ENCODE results near the gene BAIAP2. TPM values are rescaled to one million over a fixed set of nuclear protein-coding genes. Genes with fewer than 3 reads are reported as not detected.

BAIAP2 gene
- total RNA-seq, 1 experiment from 2014 or later = 14.9 TPM

DNA sequence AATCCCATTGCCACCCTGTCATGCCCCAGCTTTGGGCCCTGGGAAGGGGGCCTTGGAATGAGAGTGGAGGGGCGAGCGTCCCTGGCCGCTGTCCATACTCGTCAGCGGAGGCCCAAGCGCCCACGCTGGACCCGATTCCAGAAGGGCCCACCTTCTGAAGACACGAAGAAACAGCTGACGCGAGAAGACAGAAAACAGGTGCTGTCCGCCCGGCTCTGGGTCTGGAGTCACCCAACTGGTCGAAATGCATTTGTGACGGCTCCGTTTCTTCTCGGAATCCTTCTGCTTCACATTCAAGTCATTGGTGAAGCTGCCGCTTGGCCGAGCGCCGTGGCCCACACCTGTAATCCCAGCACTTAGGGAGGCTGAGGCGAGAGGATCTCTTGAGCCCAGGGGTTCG lies 77.5 kb downstream of the BAIAP2 start:
- Histone ChIP-seq H3K36me3 (replicated peaks; ENCODE audit: control insufficient read depth, insufficient read depth, low read length) (no peaks in the 10 kb centered on the region), H3K4me3 (ENCODE audit: insufficient read depth, low read depth, low read length) (no peak overlapping the region)
- no peak for DNase-seq

GRCh38 chr17:81113158-81113724 lies 78.3 kb downstream of the BAIAP2 start:
- no peak for DNase-seq
- no peak overlapping the region for H3K4me3 ChIP-seq (ENCODE audit: insufficient read depth, low read depth, low read length)
- no peaks in the 10 kb centered on the region for H3K36me3 ChIP-seq (replicated peaks; ENCODE audit: control insufficient read depth, insufficient read depth, low read length)
- H3K27me3 ChIP-seq (ENCODE audit: control insufficient read depth, insufficient read depth, low read length) = no peaks in the 10 kb centered on the region

More for the DNA sequence above, 77.5 kb downstream of the BAIAP2 start:
- H3K27me3 ChIP-seq (ENCODE audit: control insufficient read depth, insufficient read depth, low read length) = no peaks in the 10 kb centered on the region

GRCh38 chr17:81114351-81115093 lies 79.6 kb downstream of the BAIAP2 start:
- Histone ChIP-seq H3K27me3 (ENCODE audit: control insufficient read depth, insufficient read depth, low read length) (no peaks in the 10 kb centered on the region), H3K4me3 (ENCODE audit: insufficient read depth, low read depth, low read length) (no peak overlapping the region), H3K36me3 (replicated peaks; ENCODE audit: control insufficient read depth, insufficient read depth, low read length) (no peaks in the 10 kb centered on the region)
- DNase-seq = no peak

GRCh38 chr17:81115219-81115618 lies 80.3 kb downstream of the BAIAP2 start:
- H3K27me3 ChIP-seq (ENCODE audit: control insufficient read depth, insufficient read depth, low read length) = no peaks in the 10 kb centered on the region
- no peaks in the 10 kb centered on the region for H3K36me3 ChIP-seq (replicated peaks; ENCODE audit: control insufficient read depth, insufficient read depth, low read length)
- no peak overlapping the region for H3K4me3 ChIP-seq (ENCODE audit: insufficient read depth, low read depth, low read length)
- no peak for DNase-seq

- DNase-seq = peak; percentile 67
- no peak overlapping the region for H3K4me3 ChIP-seq (ENCODE audit: insufficient read depth, low read depth, low read length)
- H3K36me3 ChIP-seq (replicated peaks; ENCODE audit: control insufficient read depth, insufficient read depth, low read length) = no peaks in the 10 kb centered on the region
- H3K27me3 ChIP-seq (ENCODE audit: control insufficient read depth, insufficient read depth, low read length) = no peaks in the 10 kb centered on the region
Measured at GRCh38 chr17:81115749-81116464, 81.0 kb downstream of the BAIAP2 start.

DNA sequence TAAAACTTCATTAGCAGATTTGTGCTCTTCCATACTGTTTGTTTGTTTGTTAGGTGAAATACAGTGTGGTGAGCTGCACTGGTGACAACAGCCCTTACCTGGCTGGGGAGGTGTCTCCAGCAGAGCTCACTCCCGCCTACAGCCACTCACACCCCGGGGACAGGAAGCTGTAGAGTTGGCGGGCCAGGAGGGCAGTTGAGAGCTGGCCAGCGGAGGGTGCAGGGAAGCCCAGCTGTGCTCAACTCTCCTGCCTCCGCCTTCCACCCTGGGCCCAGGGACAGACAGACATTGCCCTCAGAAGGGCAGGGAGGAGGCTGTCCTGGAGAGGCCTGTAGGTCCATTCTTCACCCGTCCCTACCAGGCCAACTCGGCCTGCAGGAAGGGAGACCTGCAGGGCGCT lies 81.8 kb downstream of the BAIAP2 start:
- peak; percentile 69 for DNase-seq
- Histone ChIP-seq H3K4me3 (ENCODE audit: insufficient read depth, low read depth, low read length) (no peak overlapping the region), H3K36me3 (replicated peaks; ENCODE audit: control insufficient read depth, insufficient read depth, low read length) (no peaks in the 10 kb centered on the region), H3K27me3 (ENCODE audit: control insufficient read depth, insufficient read depth, low read length) (no peaks in the 10 kb centered on the region)

DNA sequence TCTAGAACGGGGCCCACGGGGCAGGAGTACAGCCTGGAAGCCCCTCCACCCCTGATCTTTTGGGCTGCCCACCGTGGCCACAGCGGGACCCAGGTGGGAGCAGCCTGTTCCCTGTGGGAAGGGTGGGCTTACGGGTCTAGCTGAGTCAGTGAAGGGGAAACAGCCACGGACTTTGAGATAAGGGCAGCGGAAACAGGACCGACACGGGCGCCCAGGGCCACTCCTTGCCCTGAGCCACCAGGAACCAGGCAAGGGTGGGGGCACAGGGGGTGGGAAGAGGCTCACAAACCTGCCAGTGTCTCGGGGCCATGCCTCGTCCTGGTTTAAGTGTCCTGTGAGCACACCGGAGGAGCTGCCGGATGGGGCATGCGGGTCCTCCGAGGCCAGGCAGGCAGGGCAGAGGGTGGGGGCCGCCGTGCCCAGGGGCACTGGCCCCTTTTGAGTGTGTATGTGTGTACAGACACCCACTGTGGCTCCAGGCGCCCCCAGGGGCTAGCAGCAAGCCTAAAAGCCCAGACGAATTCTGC lies 82.8 kb downstream of the BAIAP2 start:
- H3K36me3 ChIP-seq (replicated peaks; ENCODE audit: control insufficient read depth, insufficient read depth, low read length) = no peaks in the 10 kb centered on the region
- DNase-seq = no peak
- H3K4me3 ChIP-seq (ENCODE audit: insufficient read depth, low read depth, low read length) = no peak overlapping the region
- H3K27me3 ChIP-seq (ENCODE audit: control insufficient read depth, insufficient read depth, low read length) = no peaks in the 10 kb centered on the region

DNA sequence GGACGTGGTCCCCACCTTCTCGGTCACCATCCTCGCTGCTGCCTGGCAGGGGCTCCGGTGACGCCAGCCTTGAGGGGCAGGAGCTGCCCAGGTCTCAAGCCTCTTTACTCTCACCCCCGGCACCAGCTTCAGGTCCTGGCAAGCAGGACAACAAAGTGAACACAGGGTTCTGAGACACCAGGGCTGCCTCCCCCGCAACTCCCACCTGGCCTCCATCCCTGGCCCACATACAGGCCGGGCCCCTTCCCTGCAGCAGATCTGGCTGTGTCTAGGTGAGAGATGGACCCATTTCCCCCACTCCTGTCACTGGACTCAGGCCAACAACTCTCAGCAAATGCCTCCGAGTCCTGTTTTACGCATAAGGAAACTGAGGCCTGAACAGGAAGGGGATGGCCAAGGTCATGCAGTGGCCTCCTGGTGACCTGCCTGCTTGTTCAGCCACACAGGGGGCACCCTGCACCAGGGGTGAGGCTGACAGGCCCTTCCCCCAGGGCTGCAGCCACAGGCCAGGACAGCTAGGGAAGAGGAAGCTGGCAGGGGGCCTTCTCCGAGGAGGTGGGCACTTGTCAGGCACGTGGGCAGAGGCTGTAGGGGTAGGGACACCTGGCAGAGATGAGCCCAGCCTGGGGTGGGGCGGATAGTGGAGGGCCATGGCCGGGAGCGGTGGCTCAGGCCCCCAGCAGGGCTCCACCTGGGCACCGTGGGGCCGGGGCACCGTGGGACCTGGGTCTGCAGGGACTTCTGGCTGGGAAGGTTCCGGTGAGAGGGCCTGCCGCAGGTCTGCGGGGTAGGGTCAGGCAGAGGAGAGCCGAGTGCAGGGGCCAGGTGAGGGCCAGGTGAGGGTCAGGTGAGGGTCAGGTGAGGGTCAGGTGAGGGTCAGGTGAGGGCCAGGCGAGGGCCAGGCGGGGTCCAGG lies 83.6 kb downstream of the BAIAP2 start:
- peak; percentile 90 for DNase-seq
- Histone ChIP-seq H3K4me3 (ENCODE audit: insufficient read depth, low read depth, low read length) (peak overlapping the region; percentile 63), H3K36me3 (replicated peaks; ENCODE audit: control insufficient read depth, insufficient read depth, low read length) (no peaks in the 10 kb centered on the region), H3K27me3 (ENCODE audit: control insufficient read depth, insufficient read depth, low read length) (no peaks in the 10 kb centered on the region)

DNA sequence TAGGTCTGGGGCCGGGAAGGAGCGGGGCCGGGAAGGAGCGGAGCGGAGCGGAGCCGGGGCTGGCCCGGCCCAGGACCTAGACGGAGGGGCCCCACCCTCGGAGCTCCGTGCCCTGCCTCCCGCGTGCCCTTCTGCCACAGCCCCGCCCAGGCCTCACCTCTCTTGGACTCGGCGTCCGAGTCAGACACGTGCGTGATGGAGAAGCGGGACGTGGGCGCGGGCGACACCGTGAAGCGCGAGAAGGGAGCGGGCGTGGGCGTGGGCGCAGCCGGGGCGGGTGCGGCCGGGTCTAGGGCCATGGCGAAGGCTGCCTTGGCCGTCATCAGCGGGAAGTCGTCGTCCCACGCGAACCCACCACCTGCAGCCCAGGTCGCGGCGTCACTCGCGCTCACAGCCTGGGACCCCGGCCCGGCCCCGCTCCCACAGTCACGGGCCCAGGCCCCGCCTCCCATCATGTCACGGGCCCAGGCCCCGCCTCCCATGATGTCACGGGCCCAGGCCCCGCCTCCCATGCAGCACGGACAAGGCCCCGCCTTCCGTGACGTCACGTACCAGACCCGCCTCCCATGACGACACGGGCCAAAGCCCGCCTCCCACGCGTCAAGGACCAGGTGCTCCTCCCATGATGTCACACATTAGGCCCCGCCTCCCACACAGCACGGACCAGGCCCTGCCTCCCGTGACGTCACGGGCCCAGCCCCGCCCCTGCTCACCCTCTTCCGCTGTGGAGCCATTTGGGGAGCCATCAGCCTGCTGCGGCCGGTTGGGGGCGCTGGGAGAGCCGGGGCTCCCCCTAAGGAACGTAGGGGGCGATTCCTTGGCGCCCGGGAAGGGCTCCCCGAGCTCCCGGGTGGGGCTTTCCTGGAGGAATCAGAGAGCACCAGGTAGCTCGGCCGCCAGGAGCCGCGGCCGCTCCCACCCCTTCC lies 84.5 kb downstream of the BAIAP2 start:
- peak; percentile 100 for DNase-seq
- Histone ChIP-seq H3K36me3 (replicated peaks; ENCODE audit: control insufficient read depth, insufficient read depth, low read length) (no peaks in the 10 kb centered on the region), H3K27me3 (ENCODE audit: control insufficient read depth, insufficient read depth, low read length) (no peaks in the 10 kb centered on the region)

DNA sequence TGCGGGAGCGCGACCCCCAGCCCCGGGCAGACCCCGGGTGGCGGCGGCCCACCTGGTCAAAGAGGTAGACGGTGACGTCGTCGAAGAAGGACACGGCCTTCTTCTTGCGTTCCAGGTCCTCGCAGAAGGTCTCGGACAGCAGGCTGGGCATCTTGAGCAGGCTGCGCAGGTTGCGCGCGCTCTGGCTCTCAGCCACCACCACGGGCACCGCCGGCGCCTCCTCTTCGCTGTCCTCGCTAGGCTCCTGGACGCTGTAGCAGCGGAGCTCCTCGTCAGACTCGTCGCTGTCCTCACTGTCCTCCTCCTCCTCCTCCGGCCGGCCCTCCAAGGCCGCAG lies 85.2 kb downstream of the BAIAP2 start:
- Histone ChIP-seq H3K27me3 (ENCODE audit: control insufficient read depth, insufficient read depth, low read length) (no peaks in the 10 kb centered on the region), H3K4me3 (ENCODE audit: insufficient read depth, low read depth, low read length) (no peak overlapping the region), H3K36me3 (replicated peaks; ENCODE audit: control insufficient read depth, insufficient read depth, low read length) (no peaks in the 10 kb centered on the region)
- no peak for DNase-seq

More for the DNA sequence above, 84.5 kb downstream of the BAIAP2 start:
- peak overlapping the region; percentile 63 for H3K4me3 ChIP-seq (ENCODE audit: insufficient read depth, low read depth, low read length)

DNA sequence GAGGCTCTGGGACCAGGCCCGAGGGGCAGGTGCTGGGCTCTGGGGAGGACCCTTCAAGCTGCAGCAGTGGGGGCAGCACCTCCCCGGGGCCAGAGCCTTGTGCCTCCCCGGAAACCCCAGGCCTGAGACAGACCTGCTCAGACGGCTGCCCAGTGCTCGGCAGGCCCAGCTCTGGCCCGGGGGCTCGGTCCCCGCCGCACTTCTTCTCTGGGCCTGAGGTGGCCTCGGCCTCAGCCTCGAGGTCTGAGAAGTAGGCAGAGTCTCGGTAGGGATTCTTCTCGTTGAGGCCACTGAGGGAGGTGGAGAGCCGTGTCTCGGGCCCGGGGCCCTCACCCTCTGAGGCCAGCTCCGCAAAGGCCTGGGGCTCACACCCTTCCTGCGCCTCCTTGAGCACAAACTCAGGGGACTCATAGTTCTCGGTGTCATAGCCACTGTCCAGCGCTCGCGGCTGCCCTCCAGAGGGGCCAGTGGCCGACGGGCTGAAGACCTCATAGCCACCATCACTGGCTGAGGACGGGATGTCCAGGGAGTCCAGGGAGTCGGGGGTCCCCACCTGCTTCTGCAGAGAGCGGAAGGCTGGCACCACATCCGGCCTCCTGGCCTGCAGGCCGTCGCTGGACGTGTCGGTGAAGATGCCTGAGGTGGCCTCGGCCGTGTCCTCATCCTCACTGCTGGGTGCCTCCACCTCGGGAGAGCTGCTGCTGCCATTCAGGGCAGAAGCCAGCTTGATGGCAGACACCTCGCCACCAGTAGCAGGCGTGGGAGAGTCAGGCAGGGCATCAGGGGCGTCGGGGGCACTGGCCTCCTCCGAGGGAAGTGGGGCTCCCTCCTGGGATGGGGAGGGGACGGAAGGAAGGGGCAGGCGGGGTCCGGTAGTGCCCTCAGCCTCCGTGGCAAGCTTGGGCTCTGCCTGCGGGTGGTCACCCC lies 86.0 kb downstream of the BAIAP2 start:
- H3K36me3 ChIP-seq (replicated peaks; ENCODE audit: control insufficient read depth, insufficient read depth, low read length) = no peaks in the 10 kb centered on the region
- H3K4me3 ChIP-seq (ENCODE audit: insufficient read depth, low read depth, low read length) = no peak overlapping the region
- DNase-seq = peak; percentile 84
- no peaks in the 10 kb centered on the region for H3K27me3 ChIP-seq (ENCODE audit: control insufficient read depth, insufficient read depth, low read length)

DNA sequence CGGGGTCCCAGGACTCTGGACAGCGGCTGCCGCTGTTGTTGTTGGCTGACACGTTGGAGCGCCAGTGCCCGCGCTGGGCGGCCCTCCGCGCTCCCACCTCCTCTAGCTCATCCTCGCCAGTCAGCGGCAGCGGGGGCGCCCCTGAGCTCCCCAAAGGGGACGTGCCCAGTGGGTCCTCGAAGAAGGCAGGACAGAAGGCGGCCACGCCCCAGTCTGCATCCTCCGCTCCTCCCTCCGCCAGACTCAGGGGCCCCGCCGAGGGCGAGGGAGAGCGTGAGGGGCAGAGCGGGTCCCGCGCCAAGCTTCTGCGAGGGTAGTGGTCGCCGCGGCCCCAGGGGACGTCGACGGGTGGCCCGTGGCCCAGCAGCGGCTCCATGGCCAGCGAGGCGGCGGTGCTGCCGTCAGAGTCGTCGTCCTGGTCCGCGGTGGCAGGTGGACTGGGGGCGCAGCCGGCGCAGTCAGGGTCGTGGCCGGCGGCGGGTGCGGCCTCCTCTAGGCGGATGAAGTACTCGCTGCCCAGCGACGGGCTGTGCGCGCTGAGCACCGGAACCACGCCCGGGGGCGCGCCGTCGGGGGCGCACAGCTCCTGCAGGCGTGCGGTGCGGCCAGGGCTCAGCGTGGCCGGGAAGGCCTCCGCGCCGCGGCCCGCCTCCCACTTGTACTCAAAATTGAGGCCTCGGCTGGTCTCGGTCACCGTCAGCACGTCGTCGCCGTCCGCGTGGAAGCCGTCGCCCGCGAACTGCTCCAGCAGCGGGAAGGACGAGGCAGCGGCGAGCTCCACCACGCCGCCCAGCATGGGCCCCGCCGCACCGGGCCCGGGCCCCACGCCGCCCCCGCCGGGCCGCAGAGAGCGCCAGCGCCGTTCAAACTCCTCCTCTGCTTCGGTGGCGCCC lies 87.1 kb downstream of the BAIAP2 start:
- H3K4me3 ChIP-seq (ENCODE audit: insufficient read depth, low read depth, low read length) = no peak overlapping the region
- peak; percentile 81 for DNase-seq

More for the DNA sequence above, 87.1 kb downstream of the BAIAP2 start:
- Histone ChIP-seq H3K27me3 (ENCODE audit: control insufficient read depth, insufficient read depth, low read length) (no peaks in the 10 kb centered on the region), H3K36me3 (replicated peaks; ENCODE audit: control insufficient read depth, insufficient read depth, low read length) (no peaks in the 10 kb centered on the region)
